GM19099 (cell line): ENCODE results near the gene GPRC5B.

Experiments used
- POLR2A ChIP-seq: IDR thresholded peaks from 3 replicates; pipeline ENCODE4 v1.6.1; 2011; ENCODE audit warnings: low read depth; ENCODE audit not compliant: insufficient read length; ENCODE audit errors: extremely low read depth

The GPRC5B gene

GRCh38 chr16:19884611-19885450, at the start of gene GPRC5B:
Gene GPRC5B, minus strand, starts transcription at chr16:19884848. Its CDS starts 12,003 bp downstream, at chr16:19872845.
- no peak for TF ChIP-seq POLR2A

GRCh38 chr16:19933740-19934139, 49.1 kb upstream of the GPRC5B start:
- no peak for TF ChIP-seq POLR2A

DNA sequence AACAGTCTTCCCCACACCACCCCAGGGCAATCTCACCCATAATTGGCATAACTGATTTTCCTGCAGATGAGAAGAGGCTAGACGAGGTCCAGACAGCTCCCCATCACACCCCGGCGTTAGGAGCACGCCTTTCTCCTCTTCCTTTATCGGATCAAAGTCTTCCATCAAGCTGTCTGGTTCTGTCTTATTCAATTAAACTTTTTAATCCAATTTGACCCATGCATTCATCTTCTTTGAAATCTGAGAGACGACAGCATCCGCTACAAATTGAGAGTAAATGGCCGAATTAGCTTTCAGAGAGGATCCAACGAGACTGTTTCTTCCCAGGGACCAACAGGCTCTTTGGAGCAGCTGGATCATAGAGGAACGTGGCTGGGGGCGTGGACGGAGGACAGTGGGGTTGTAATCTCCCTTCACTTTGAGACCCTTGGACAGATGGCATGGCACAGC, 44.4 kb upstream of the GPRC5B start:
- TF ChIP-seq POLR2A, result no peak

GRCh38 chr16:19928432-19928831, 43.8 kb upstream of the GPRC5B start:
- TF ChIP-seq POLR2A, result no peak

DNA sequence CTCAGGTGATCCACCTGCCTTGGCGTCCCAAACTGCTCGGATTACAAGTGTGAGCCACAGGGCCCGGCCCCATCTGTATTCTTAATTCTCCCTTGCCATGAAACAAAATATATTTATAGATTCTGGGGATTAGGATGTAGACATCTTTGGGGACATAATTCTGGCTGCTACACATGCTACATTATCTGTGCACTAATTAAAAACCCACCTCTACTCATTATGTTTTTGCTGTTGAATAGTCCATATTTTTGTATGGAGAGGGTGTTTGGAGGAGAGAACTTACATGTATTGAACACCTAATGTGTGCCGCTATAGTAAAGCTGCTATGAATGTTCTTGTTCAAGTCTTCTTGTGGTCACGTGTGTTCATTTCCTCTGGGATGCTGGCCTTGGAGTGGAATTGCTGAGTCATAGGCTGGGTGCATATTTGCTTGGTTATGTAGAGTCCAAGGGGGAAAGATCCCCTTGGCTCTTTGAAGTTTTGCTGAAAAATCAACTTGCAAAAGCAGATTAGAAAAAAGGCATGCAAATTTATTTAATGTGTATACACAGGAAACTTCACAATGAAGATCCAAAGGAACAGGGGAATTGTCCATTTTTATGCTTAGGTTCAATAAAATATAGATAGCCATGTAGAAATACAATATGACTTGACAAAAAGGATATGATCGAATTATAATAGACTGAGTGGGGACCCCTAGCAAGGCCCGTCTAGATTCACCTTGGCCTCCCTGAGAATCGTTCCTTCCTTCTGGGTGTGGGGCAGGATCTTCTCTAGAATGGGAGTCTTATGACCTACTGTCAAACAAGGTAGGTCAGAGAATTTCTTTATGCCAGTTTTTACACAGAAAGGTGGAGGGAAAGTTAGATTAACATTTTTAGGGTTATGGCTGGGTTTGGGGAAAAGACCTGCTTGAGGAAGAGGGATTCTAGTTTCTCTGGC, 42.1 kb upstream of the GPRC5B start:
- TF ChIP-seq POLR2A, result no peak

- TF ChIP-seq POLR2A, result no peak
Observed at GRCh38 chr16:19923396-19923795, 38.7 kb upstream of the GPRC5B start.

DNA sequence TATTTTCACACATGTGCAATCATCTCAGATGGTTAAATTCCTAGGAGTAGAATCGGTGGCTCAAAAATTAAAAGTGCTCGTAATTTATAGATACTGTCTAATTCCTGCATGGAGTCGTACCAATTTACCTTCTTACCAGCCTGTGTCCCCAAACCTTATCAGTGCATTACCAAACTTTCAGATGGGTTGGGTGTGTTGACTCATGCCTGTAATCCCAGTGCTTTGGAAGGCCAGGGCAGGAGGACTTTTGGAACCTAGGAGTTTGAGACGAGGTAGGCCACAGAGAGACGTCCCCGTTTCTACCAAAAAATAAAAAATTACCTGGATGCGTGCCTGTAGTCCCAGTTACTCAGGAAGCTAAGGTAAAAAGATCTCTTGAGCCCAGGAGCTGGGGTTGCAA, 34.5 kb upstream of the GPRC5B start:
- TF ChIP-seq POLR2A, result no peak

GRCh38 chr16:19916064-19916463, 31.4 kb upstream of the GPRC5B start:
- TF ChIP-seq POLR2A, result no peak

- no peak for TF ChIP-seq POLR2A
Observed at GRCh38 chr16:19914877-19915276, 30.2 kb upstream of the GPRC5B start.

GRCh38 chr16:19913340-19913645, 28.6 kb upstream of the GPRC5B start:
- no peak for TF ChIP-seq POLR2A

GRCh38 chr16:19912455-19913339, 28.0 kb upstream of the GPRC5B start:
- TF ChIP-seq POLR2A, result no peak

DNA sequence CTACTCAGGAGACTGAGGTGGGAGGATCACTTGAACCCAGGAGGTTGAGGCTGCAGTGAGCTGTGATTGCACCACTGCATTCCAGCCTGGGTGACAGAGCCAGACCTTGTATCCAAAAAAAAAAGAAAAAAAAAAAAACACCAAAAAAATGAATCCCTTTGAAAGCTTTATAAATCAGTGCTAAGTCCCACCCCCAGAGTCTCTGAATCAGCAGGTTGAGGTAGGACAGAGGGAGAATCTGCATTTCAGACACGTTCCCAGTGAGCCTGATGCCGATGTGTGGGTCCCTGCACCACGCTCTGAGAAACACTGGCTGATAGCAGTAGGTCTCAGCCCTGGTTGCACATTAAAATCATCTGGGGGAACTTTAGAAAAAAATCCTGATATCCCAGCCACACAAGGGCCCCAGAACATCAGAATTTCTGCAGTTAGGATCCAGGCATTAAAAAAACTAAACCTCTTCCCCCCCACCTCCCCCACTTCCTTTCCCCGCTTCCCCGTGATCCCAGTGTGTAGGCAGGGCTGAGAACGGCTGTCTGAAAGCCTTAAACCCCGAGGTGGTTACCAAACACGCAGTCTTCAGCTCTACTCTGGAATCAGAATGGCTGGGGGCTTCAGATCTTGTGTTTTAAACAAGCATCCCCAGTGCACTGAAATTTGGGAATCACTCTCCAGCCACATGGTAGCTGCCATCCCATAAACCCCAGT, 27.3 kb upstream of the GPRC5B start:
- TF ChIP-seq POLR2A, result no peak

- TF ChIP-seq POLR2A, result no peak
Observed at GRCh38 chr16:19911204-19911603, 26.6 kb upstream of the GPRC5B start.

- no peak for TF ChIP-seq POLR2A
Observed at GRCh38 chr16:19909750-19910322, 25.2 kb upstream of the GPRC5B start.
